Keratinocyte (primary cell): ENCODE data around the gene CFAP68. TPM values are rescaled to one million over a fixed set of nuclear protein-coding genes. Genes with fewer than 3 reads are reported as not detected.

Experiments used
- DNase-seq: peaks from one replicate; pipeline ENCODE4 v3.0.0-alpha.2; 2011; ENCODE audit warnings: low read depth, missing footprints, low spot score
- FAIRE-seq: peaks from 2 replicates; lab custom pipeline; 2011; peaks lifted over from hg19 to GRCh38; lab: Jason Lieb, UNC
- H2AFZ ChIP-seq: 2 replicates; pipeline ENCODE4 v1.6.0; 2012; ENCODE audit warnings: low read length, control low read depth, inconsistent platforms; ENCODE audit not compliant: control insufficient read depth
- H3K27ac ChIP-seq: 2 replicates; pipeline ENCODE4 v1.5.1; 2011; ENCODE audit warnings: low read length; ENCODE audit not compliant: control insufficient read depth, insufficient read depth
- H3K27me3 ChIP-seq: 3 replicates; pipeline ENCODE4 v1.6.0; 2011; ENCODE audit warnings: low read length; ENCODE audit not compliant: control insufficient read depth, insufficient read depth; ENCODE audit errors: extremely low read depth
- H3K36me3 ChIP-seq, 2 experiments: 2 replicates in 1 of 2; 3 replicates in 1 of 2; pipeline ENCODE4 v1.5.1; 2011; ENCODE audit warnings: low read length in 2 of 2, mild to moderate bottlenecking in 1 of 2; ENCODE audit not compliant: control insufficient read depth in 2 of 2, insufficient read depth in 2 of 2; ENCODE audit errors: extremely low read depth in 1 of 2
- H3K4me1 ChIP-seq: 3 replicates; pipeline ENCODE4 v1.5.1; 2011; ENCODE audit warnings: low read length; ENCODE audit not compliant: control insufficient read depth, insufficient read depth; ENCODE audit errors: extremely low read depth
- H3K4me2 ChIP-seq: 3 replicates; pipeline ENCODE4 v1.6.0; 2011; ENCODE audit warnings: low read depth, low read length; ENCODE audit not compliant: control insufficient read depth, insufficient read depth; ENCODE audit errors: extremely low read depth
- H3K4me3 ChIP-seq, 3 experiments: fragments of 200-600 bp in 1 of 3; sonication (generic) in 1 of 3; 2 replicates in 2 of 3; 3 replicates in 1 of 3; pipeline ENCODE4 v1.5.1; 2011 to 2016; ENCODE audit warnings: low read length in 3 of 3, mild to moderate bottlenecking in 3 of 3, control low read depth in 2 of 3, inconsistent platforms in 1 of 3, low read depth in 1 of 3, mixed read lengths in 1 of 3, mixed run types in 1 of 3, moderate library complexity in 1 of 3; ENCODE audit not compliant: control insufficient read depth in 2 of 3, insufficient read depth in 2 of 3; ENCODE audit errors: extremely low read depth in 1 of 3
- H3K79me2 ChIP-seq: 2 replicates; pipeline ENCODE4 v1.6.0; 2012; ENCODE audit warnings: low read length; ENCODE audit not compliant: control insufficient read depth, insufficient read depth
- H3K9ac ChIP-seq: 3 replicates; pipeline ENCODE4 v1.6.0; 2011; ENCODE audit warnings: low read length; ENCODE audit not compliant: control insufficient read depth, insufficient read depth; ENCODE audit errors: extremely low read depth
- H3K9me1 ChIP-seq: 3 replicates; pipeline ENCODE4 v1.6.0; 2011; ENCODE audit warnings: low read length; ENCODE audit not compliant: control insufficient read depth, insufficient read depth; ENCODE audit errors: extremely low read depth
- H3K9me3 ChIP-seq: 2 replicates; pipeline ENCODE4 v1.5.1; 2012; ENCODE audit warnings: low read depth, low read length; ENCODE audit not compliant: control insufficient read depth
- H4K20me1 ChIP-seq: 3 replicates; pipeline ENCODE4 v1.6.0; 2011; ENCODE audit warnings: low read length; ENCODE audit not compliant: control insufficient read depth, insufficient read depth; ENCODE audit errors: extremely low read depth
- CTCF ChIP-seq, 3 experiments: IDR thresholded peaks in 1 of 3; conservative IDR thresholded peaks in 1 of 3; optimal IDR thresholded peaks in 1 of 3; 2 replicates in 2 of 3; 3 replicates in 1 of 3; pipeline versions ENCODE3 to v1.5.1; 2011; ENCODE audit warnings: low read length in 3 of 3, mild to moderate bottlenecking in 3 of 3, moderate library complexity in 2 of 3, control low read depth in 1 of 3, inconsistent platforms in 1 of 3; ENCODE audit not compliant: insufficient read depth in 2 of 3; ENCODE audit errors: extremely low read depth in 1 of 3
- EZH2 ChIP-seq: IDR thresholded peaks from one replicate; pipeline ENCODE4 v1.6.1; 2012; ENCODE audit warnings: inconsistent platforms, mild to moderate bottlenecking, low read length, moderate library complexity
- dilution Hi-C: fragments of 300-500 bp; cut with MboI; formaldehyde crosslinking; loops from one replicate; pipeline ENCODE4 v1.7.0; 2020; ENCODE audit warnings: low sequenced_read_pairs; ENCODE audit not compliant: extremely low pct_ligation_motif_present
- polyA plus RNA-seq, 5 experiments: library from polyadenylated mRNA; depleted of rRNA in 3 of 5; stranded (reverse) in 3 of 5; stranded (forward) in 1 of 5; unstranded in 1 of 5; fragments of >200 nt; gene quantifications; 1 replicate in 1 of 5; 2 replicates in 3 of 5; 3 replicates in 1 of 5; pipeline versions ENCODE4 v1.2.1 to v1.2.3, GENCODE V29; 2011 to 2012; ENCODE audit warnings: missing spikeins in 2 of 5, low read depth in 1 of 5, low replicate concordance in 1 of 5

The CFAP68 gene
- polyA plus RNA-seq, 1 donor (not counting 4 experiments of a cell fraction or from before 2014, with no cell fraction given), result 63.8 TPM

DNA sequence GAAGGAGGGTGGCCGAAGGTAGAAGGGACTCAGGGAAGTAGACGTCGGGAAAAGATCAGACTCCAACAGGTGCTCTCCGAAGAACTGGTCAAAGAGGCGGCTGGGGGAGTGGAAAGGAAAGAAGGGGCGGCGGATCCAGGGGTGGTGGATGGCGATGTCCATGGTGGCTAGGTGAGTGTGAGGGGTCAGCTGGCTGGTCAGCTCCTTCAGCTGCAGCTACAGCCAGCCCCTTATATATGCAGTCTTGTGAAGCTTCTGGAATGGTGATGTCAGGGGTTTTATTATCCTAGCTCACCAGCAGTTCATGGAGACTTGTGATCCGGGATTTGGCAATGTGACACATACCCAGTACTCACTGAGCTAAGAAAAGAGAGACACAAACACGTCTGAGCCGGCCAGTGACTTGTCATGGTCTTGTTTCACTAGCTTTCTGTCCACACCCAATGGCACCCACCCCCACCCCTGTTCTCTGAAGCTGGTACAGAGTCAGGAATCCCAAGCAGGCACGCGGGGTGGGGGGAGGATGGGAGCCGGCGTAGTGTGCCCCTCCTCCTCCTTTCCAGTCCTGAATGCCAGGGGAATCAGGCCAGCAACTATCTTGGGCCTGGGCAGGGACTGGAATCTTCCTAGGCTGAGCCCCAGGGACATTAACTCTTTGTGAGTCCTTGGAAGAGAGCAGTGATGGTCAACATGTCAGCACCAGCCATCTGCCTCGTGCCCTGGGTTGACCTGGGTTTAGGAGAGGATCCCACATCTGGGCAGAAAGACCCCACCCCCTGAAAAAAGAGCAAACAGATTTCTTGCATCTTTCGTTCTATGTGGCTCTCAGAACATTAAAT, 32.4 kb downstream of the CFAP68 start, which contains the start of gene CRYAB:
Gene CRYAB (minus strand): TSS at position 208 of the 839 bp plus-strand sequence. CDS start 46 bp downstream, at position 162.
- H4K20me1 ChIP-seq, result no peaks in the 10 kb centered on the region
- DNase-seq (peak; percentile 66), FAIRE-seq (peak; percentile 75)
- H3K9me1 ChIP-seq, result no peaks in the 10 kb centered on the region
- no peaks in the 10 kb centered on the region for H3K79me2 ChIP-seq
- dilution Hi-C loops, result no loop called here
- no peaks in the 10 kb centered on the region for H3K9me3 ChIP-seq
- H3K4me3 ChIP-seq, result peak within 1 kb of the TSS in 2 of 3 experiments; percentile 19 to 24
- H3K9ac ChIP-seq, result peak within 1 kb of the TSS; percentile 14
- peak within 1 kb of the TSS; percentile 54 for H3K4me2 ChIP-seq
- TF ChIP-seq CTCF (optimal IDR thresholded peaks at IDR 0.05 in 1 of 3, IDR thresholded peaks at IDR 0.05 in 1 of 3, conservative IDR thresholded peaks at IDR 0.05 in 1 of 3; ENCODE audit: extremely low read depth in 1 of 3, insufficient read depth in 2 of 3, low read length in 3 of 3) (no peak), EZH2 (no peak)
- H3K4me1 ChIP-seq, result peaks cover 14% of the 10 kb centered on the region
- no peak within 1 kb of the TSS for H3K27ac ChIP-seq
- no peaks in the 10 kb centered on the region for H3K36me3 ChIP-seq
- H2AFZ ChIP-seq, result peak within 1 kb of the TSS; percentile 58
- H3K27me3 ChIP-seq, result peaks cover 6% of the 10 kb centered on the region

DNA sequence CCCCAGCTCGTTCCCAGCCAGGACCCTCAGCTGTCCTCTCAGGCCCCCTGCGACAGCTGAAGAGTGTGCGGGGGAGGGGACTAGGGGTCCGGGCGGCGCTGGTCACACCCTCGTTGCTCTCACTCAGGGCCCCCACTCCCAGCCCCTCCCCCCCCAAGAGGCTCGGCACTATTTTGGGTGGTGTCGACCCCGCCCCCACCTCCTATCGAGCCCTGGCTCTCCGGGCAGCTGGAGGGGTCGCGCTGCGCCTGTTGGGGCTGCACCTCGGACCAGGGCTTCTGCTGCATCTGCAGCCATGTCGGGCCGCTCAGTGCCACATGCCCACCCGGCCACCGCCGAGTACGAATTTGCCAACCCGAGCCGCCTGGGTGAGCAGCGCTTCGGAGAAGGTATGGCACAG, 33.2 kb downstream of the CFAP68 start, which contains the start of gene HSPB2:
Gene HSPB2 (plus strand): TSS at position 200 of the 400 bp plus-strand sequence. CDS start 96 bp downstream, at position 296.
- H4K20me1 ChIP-seq, result no peaks in the 10 kb centered on the region
- H3K79me2 ChIP-seq, result no peaks in the 10 kb centered on the region
- peak within 1 kb of the TSS in 2 of 3 experiments; percentile 19 to 24 for H3K4me3 ChIP-seq
- TF ChIP-seq EZH2 (no peak), CTCF (optimal IDR thresholded peaks at IDR 0.05 in 1 of 3, IDR thresholded peaks at IDR 0.05 in 1 of 3, conservative IDR thresholded peaks at IDR 0.05 in 1 of 3; ENCODE audit: extremely low read depth in 1 of 3, insufficient read depth in 2 of 3, low read length in 3 of 3) (no peak)
- peaks cover 14% of the 10 kb centered on the region for H3K4me1 ChIP-seq
- H2AFZ ChIP-seq, result peak within 1 kb of the TSS; percentile 58
- FAIRE-seq (no peak), DNase-seq (no peak)
- H3K4me2 ChIP-seq, result peak within 1 kb of the TSS; percentile 54
- H3K36me3 ChIP-seq, result no peaks in the 10 kb centered on the region
- no peaks in the 10 kb centered on the region for H3K9me1 ChIP-seq
- no peak within 1 kb of the TSS for H3K27ac ChIP-seq
- peak within 1 kb of the TSS; percentile 14 for H3K9ac ChIP-seq
- H3K9me3 ChIP-seq, result no peaks in the 10 kb centered on the region
- peaks cover 6% of the 10 kb centered on the region for H3K27me3 ChIP-seq
- dilution Hi-C loops, result no loop called here
